Vagina (tissue), 2 donors: ENCODE results near the gene COL25A1.

Experiments used
- CTCF ChIP-seq, 3 experiments: fragments of 450-650 bp in 2 of 3; fragments of 200-600 bp in 1 of 3; sonication (generic) in 1 of 3; IDR thresholded peaks; one replicate each; pipeline ENCODE4 v1.5.1; 2017 to 2019; ENCODE audit warnings: antibody characterized with exemption in 3 of 3, mild to moderate bottlenecking in 2 of 3, moderate library complexity in 2 of 3
- POLR2AphosphoS5 ChIP-seq, 2 donors: sonication (generic); formaldehyde crosslinking; IDR thresholded peaks; one replicate each; pipeline ENCODE4 v1.9.0; 2017; ENCODE audit warnings: antibody characterized with exemption in 2 of 2, mild to moderate bottlenecking in 2 of 2, low read depth in 1 of 2; ENCODE audit not compliant: insufficient read depth in 1 of 2

GRCh38 chr4:109216085-109216696 is 86.3 kb downstream of the COL25A1 start:
- TF ChIP-seq CTCF (IDR thresholded peaks at IDR 0.05) (no peak), POLR2AphosphoS5 (IDR thresholded peaks at IDR 0.05; ENCODE audit: insufficient read depth in 1 of 2, low read depth in 1 of 2) (no peak)
